Measurements from ENCODE around the gene FLAD1. TPM values are rescaled to one million over a fixed set of nuclear protein-coding genes. Genes with fewer than 3 reads are reported as not detected.

The FLAD1 gene
- total RNA-seq, 2 experiments from 2014 or later, result 16.7 to 19.4 TPM

DNA sequence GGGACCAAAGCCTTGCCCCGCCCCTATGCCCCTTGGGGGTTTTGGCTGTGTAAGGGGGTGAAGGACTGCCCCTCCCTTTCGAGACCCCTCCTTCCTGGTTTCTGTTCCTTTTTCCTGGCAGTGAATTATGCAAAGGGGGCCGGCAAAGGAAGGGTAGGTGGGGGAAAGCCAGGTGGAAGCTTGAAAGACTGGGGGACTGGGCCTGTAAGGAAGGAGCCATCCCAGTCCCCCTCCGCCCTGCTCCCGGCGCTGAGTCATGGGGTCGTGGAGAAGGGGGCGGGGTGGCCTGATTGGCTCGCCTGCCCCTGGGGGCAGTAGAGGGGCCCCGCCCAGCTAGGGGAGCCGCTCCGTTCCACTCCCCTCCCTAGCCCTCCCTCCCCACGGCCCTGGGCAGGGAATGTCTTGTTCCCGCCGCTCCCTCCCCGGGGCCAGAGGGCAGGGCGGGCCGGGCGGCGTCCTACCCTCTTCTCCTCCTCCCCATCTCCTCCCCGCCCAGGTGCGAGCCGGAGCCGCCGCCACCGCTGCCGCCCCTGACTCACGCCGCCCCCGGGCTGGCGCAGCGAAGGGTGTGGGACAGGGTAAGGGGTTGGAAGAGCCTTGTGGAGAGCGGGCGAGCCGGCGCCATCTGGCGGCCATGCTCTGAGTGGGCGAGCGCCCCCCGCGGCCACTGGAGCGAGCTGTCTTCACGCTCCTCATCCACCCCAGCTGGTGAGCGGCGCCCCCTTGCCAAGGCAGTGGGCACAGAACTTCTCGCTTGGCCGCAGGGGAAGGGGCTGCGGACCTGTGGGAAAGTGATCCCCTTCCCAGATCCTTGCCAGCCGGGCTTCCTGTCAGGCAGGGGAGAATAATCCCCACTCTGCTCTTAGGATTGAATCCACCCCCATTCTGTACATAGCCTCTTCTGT is 34.1 kb downstream of the FLAD1 start:
- peak overlapping the region; percentile 73 to 77 for H3K27ac ChIP-seq (ENCODE audit: low read depth in 1 of 2, low read length in 2 of 2)
- H3K4me3 ChIP-seq (ENCODE audit: low read length), result peak overlapping the region; percentile 45
- peak overlapping the region; percentile 92 for H3K27ac Mint-ChIP-seq

GRCh38 chr1:155017946-155018316 is 34.8 kb downstream of the FLAD1 start:
- POLR2A ChIA-PET, result interaction anchor here (0.6 to 10.7 kb wide), 12 partner anchors 11 to 458 kb away, joined by 3 to 189 read pairs (median 23); partner anchors contain the start of genes ADAM15, CKS1B, FLAD1 and LENEP
- CTCF ChIA-PET, result interaction anchor here (0.5 to 9.7 kb wide), 39 partner anchors 11 to 1688 kb away, joined by 3 to 159 read pairs (median 6); partner anchors contain the start of genes ADAM15, CKS1B, FLAD1 and KRTCAP2
- DNase-seq (no peak), ATAC-seq (ENCODE audit: poor library complexity) (no peak)
- Mint-ChIP-seq H3K27me3 (no peaks in the 10 kb centered on the region), H3K9me3 (no peaks in the 10 kb centered on the region), H3K27ac (peak overlapping the region; percentile 92), H3K4me1 (ENCODE audit: low read depth) (peaks cover 73% of the 10 kb centered on the region), H3K4me3 (peak overlapping the region; percentile 67), H3K36me3 (ENCODE audit: low read depth) (peaks cover 30% of the 10 kb centered on the region)
- no peak for TF ChIP-seq CTCF (IDR thresholded peaks at IDR 0.05)
- H3K9me3 ChIP-seq (ENCODE audit: control insufficient read depth in 1 of 2, insufficient read depth in 1 of 2, low read length in 2 of 2), result no peaks in the 10 kb centered on the region
- intact Hi-C loops (cut with DNase I, micrococcal nuclease), result loop anchor here (1.0 to 5.0 kb wide), 11 partner anchors 17 to 461 kb away; partner anchors contain the start of genes CKS1B (in 1 of the 2), FLAD1 (in 1 of the 2) and UBE2Q1 (in 1 of the 2)
- peaks cover 42% of the 10 kb centered on the region for H3K36me3 ChIP-seq (ENCODE audit: insufficient read depth, low read length)
- H3K27ac ChIP-seq (ENCODE audit: low read depth in 1 of 2, low read length in 2 of 2), result peak overlapping the region; percentile 9 to 77
- H3K27me3 ChIP-seq (ENCODE audit: control insufficient read depth in 1 of 2, insufficient read depth in 2 of 2, low read length in 2 of 2), result no peaks in the 10 kb centered on the region
- peaks cover 73% of the 10 kb centered on the region for H3K4me1 ChIP-seq (ENCODE audit: insufficient read depth, low read length)
- peak overlapping the region; percentile 5 for H3K4me3 ChIP-seq (ENCODE audit: low read length)

More for the DNA sequence above, 34.1 kb downstream of the FLAD1 start:
- peak; percentile 86 for ATAC-seq (ENCODE audit: poor library complexity)
- H3K27me3 ChIP-seq (ENCODE audit: control insufficient read depth in 1 of 2, insufficient read depth in 2 of 2, low read length in 2 of 2), result no peaks in the 10 kb centered on the region
- H3K4me3 Mint-ChIP-seq, result peak overlapping the region; percentile 67
- TF ChIP-seq CTCF (IDR thresholded peaks at IDR 0.05), result peak; percentile 100
- H3K36me3 ChIP-seq (ENCODE audit: insufficient read depth, low read length), result peaks cover 42% of the 10 kb centered on the region
- no peaks in the 10 kb centered on the region for H3K9me3 Mint-ChIP-seq
- H3K4me1 ChIP-seq (ENCODE audit: insufficient read depth, low read length), result peaks cover 76% of the 10 kb centered on the region
- DNase-seq, result peak; percentile 84 to 95 (median 88)
- no peaks in the 10 kb centered on the region for H3K27me3 Mint-ChIP-seq
- CTCF ChIA-PET, result interaction anchor here (0.5 to 9.7 kb wide), 40 partner anchors 10 to 1688 kb away, joined by 3 to 159 read pairs (median 6); partner anchors contain the start of genes ADAM15, CKS1B, FLAD1 and KRTCAP2
- peaks cover 76% of the 10 kb centered on the region for H3K4me1 Mint-ChIP-seq (ENCODE audit: low read depth)
- H3K36me3 Mint-ChIP-seq (ENCODE audit: low read depth), result peaks cover 33% of the 10 kb centered on the region
- H3K9me3 ChIP-seq (ENCODE audit: control insufficient read depth in 1 of 2, insufficient read depth in 1 of 2, low read length in 2 of 2), result no peaks in the 10 kb centered on the region
- intact Hi-C loops (cut with DNase I, micrococcal nuclease), result loop anchor here (1.0 to 5.0 kb wide), 11 partner anchors 16 to 460 kb away; partner anchors contain the start of genes CKS1B (in 1 of the 2), FLAD1 (in 1 of the 2) and UBE2Q1 (in 1 of the 2)
- POLR2A ChIA-PET, result interaction anchor here (0.6 to 10.7 kb wide), 16 partner anchors 10 to 458 kb away, joined by 3 to 189 read pairs (median 13); partner anchors contain the start of genes ADAM15, CKS1B, FLAD1 and LENEP

DNA sequence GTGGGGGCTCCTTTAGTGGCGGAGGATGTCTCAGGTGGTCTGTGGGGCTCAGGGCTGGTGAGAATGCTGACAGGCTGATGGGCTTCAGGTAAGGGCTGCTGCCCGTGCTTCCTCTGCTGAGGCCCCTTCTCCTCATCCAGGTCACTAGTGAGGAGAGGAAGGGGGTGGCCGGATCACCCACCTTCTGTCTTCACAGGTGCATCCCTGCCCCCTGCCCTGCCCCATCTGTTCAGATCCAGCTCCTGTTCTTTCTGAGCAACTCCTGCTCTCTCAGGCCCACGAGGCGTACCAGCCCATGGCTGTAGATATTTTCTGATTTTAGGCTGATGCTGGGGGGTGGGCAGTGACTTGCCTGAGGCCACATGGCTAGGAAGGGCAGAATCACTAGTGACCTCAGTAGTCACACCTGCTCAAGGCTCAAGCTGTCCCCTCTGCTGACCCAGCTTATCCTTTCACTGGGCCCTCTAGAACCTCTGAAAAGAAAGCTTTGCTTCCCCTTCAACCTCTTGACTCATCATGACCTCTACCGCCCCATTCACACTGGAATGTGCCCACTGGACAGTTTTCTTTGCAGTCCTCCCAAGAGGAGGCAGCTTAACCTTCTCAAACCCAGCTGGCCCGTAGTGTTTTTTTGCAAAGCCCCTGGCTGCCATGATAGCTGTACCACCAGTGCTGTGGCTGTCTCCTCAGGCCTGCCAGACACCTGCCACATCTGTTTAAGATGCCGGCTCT is 35.6 kb downstream of the FLAD1 start:
- H3K4me3 Mint-ChIP-seq, result peak overlapping the region; percentile 15
- POLR2A ChIA-PET, result interaction anchor here (1.8 to 6.7 kb wide), 4 partner anchors 25 to 75 kb away, joined by 6 to 72 read pairs (median 14); partner anchors contain the start of genes LENEP, PBXIP1 and PYGO2

More for the DNA sequence above, 35.6 kb downstream of the FLAD1 start:
- ATAC-seq (ENCODE audit: poor library complexity), result no peak
- Mint-ChIP-seq H3K27ac (peak overlapping the region; percentile 92), H3K36me3 (ENCODE audit: low read depth) (peaks cover 21% of the 10 kb centered on the region), H3K4me1 (ENCODE audit: low read depth) (peaks cover 69% of the 10 kb centered on the region), H3K9me3 (no peaks in the 10 kb centered on the region), H3K27me3 (no peaks in the 10 kb centered on the region)
- no peak for TF ChIP-seq CTCF (IDR thresholded peaks at IDR 0.05)
- Histone ChIP-seq H3K4me1 (ENCODE audit: insufficient read depth, low read length) (peaks cover 68% of the 10 kb centered on the region), H3K4me3 (ENCODE audit: low read length) (no peak overlapping the region), H3K27me3 (ENCODE audit: control insufficient read depth in 1 of 2, insufficient read depth in 2 of 2, low read length in 2 of 2) (no peaks in the 10 kb centered on the region), H3K9me3 (ENCODE audit: control insufficient read depth in 1 of 2, insufficient read depth in 1 of 2, low read length in 2 of 2) (no peaks in the 10 kb centered on the region), H3K36me3 (ENCODE audit: insufficient read depth, low read length) (peaks cover 38% of the 10 kb centered on the region), H3K27ac (ENCODE audit: low read depth in 1 of 2, low read length in 2 of 2) (peak overlapping the region; percentile 7 to 51)
- intact Hi-C loops (cut with DNase I, micrococcal nuclease), result loop anchor here (5.0 kb wide), 2 partner anchors 351 to 461 kb away; partner anchors contain the start of gene UBE2Q1 (in 1 of the 2)
- CTCF ChIA-PET, result interaction anchor here (0.6 to 9.7 kb wide), 7 partner anchors 20 to 75 kb away, joined by 3 to 159 read pairs (median 13); partner anchors contain the start of genes CKS1B, FLAD1, LENEP and PBXIP1
- DNase-seq, result no peak

Measured in CD4-positive, alpha-beta T cell (primary cell).